Measurements from ENCODE around the gene MAP6. TPM values are rescaled to one million over a fixed set of nuclear protein-coding genes. Genes with fewer than 3 reads are reported as not detected.

Gene MAP6
- total and polyA plus RNA-seq, 9 of the 15 experiments (the other 6 are each of a cell fraction or from before 2014, with no cell fraction given): not detected

GRCh38 chr11:75563978-75564552, 104.8 kb downstream of the MAP6 start:
- peaks cover 43% of the 10 kb centered on the region for H3K79me2 ChIP-seq (ENCODE audit: control insufficient read depth, insufficient read depth, low read length)
- H3K36me3 ChIP-seq (ENCODE audit: control insufficient read depth, insufficient read depth, low read length): peaks cover 52% of the 10 kb centered on the region
- H3K4me2 ChIP-seq (ENCODE audit: insufficient read depth, low read length): peak overlapping the region; percentile 88
- WGBS (ENCODE audit: insufficient coverage, low coverage, missing lambda C conversion rate): 9% methylated on average over 8 of the region's 9 CpGs
- H3K9me1 ChIP-seq (ENCODE audit: control insufficient read depth, insufficient read depth, low read length): peaks cover 4% of the 10 kb centered on the region
- H3K27ac ChIP-seq (ENCODE audit: extremely low read depth, low read depth, low read length): peak overlapping the region; percentile 77
- no TSS peak for BruUV-seq (replicated peaks)
- H4K20me1 ChIP-seq (replicated peaks; ENCODE audit: control insufficient read depth, insufficient read depth, low read length): no peaks in the 10 kb centered on the region
- DNase-seq (ENCODE audit: extremely low read depth in 1 of 4, low spot score in 3 of 4): peak; percentile 76 to 86 (median 80)
- peaks cover 40 to 55% of the 10 kb centered on the region in 2 experiments for H3K4me1 ChIP-seq (replicated peaks in 1 of 2; ENCODE audit: control insufficient read depth in 2 of 2, insufficient read depth in 2 of 2, low read length in 2 of 2)
- peak; percentile 72 for ATAC-seq
- peak overlapping the region; percentile 64 for H3K4me3 ChIP-seq
- H3K27me3 ChIP-seq (ENCODE audit: control insufficient read depth in 2 of 2, insufficient read depth in 2 of 2, low read length in 2 of 2): no peaks in the 10 kb centered on the region
- no peaks in the 10 kb centered on the region for H3K9me3 ChIP-seq (replicated peaks; ENCODE audit: control insufficient read depth, insufficient read depth, low read depth, low read length)
- ChIA-PET CTCF (ENCODE audit: low intra/inter-chr PET ratio) (interaction anchor here (1.2 kb wide), 1 partner anchor 175 kb away, joined by 3 read pairs; no protein-coding TSS in a partner anchor), POLR2A (interaction anchor here (0.7 to 10.5 kb wide), 10 partner anchors 9 to 615 kb away, joined by 3 to 115 read pairs (median 4); partner anchors contain the start of genes SPCS2 and XRRA1)
- peak; percentile 74 for FAIRE-seq
- H2AFZ ChIP-seq (ENCODE audit: low read depth, low read length): peak overlapping the region; percentile 68
- intact Hi-C loops (cut with micrococcal nuclease) (loop anchor here (1.0 kb wide), 1 partner anchor 17 kb away; no protein-coding TSS in a partner anchor), in situ Hi-C loops (cut with MboI) (no loop called here)
- peak overlapping the region; percentile 78 to 94 for H3K9ac ChIP-seq (ENCODE audit: insufficient read depth in 1 of 2, low read depth in 2 of 2, low read length in 2 of 2)
- TF ChIP-seq JUN (IDR thresholded peaks at IDR 0.05; ENCODE audit: borderline replicate concordance, low read depth, low read length) (no peak; the same call in 1 of the 2 replicates), JUN (CRISPR knock-in tag; IDR thresholded peaks at IDR 0.05; ENCODE audit: borderline replicate concordance) (no peak; the same call in 1 of the 2 replicates), JUND (IDR thresholded peaks at IDR 0.05; ENCODE audit: borderline replicate concordance, low read depth, low read length) (peak; percentile 67; the same call in 1 of the 2 replicates), JUND (tag; IDR thresholded peaks at IDR 0.05; ENCODE audit: borderline replicate concordance, low read depth, low read length) (peak; percentile 19; the same call in 1 of the 3 replicates), CREBBP (IDR thresholded peaks at IDR 0.05; ENCODE audit: low read depth, low read length) (no peak), ZNF12 (CRISPR knock-in tag; IDR thresholded peaks at IDR 0.05) (no peak), SMARCC2 (IDR thresholded peaks at IDR 0.05; ENCODE audit: low read depth) (no peak), POLR2G (IDR thresholded peaks at IDR 0.05; ENCODE audit: low read depth, low read length) (peak; percentile 72), HES1 (IDR thresholded peaks at IDR 0.05; ENCODE audit: low read depth) (no peak), CXXC5 (CRISPR knock-in tag; IDR thresholded peaks at IDR 0.05) (peak; percentile 55), HLTF (IDR thresholded peaks at IDR 0.05) (no peak), SIX5 (IDR thresholded peaks at IDR 0.05; ENCODE audit: borderline replicate concordance in 1 of 2, insufficient read depth in 1 of 2, low read depth in 1 of 2, low read length in 2 of 2) (no peak), ZNF449 (CRISPR knock-in tag; IDR thresholded peaks at IDR 0.05) (no peak), MITF (IDR thresholded peaks at IDR 0.05) (no peak), ATF3 (IDR thresholded peaks at IDR 0.05) (peak; percentile 49), ATF3 (CRISPR knock-in tag; conservative IDR thresholded peaks at IDR 0.05) (no peak; the same call in 1 of the 2 replicates), HCFC1 (IDR thresholded peaks at IDR 0.05; ENCODE audit: low read depth, low read length) (0 out of 2 replicates have a peak, but pooled peaks have one; percentile 19), CC2D1A (IDR thresholded peaks at IDR 0.05) (no peak; the same call in 1 of the 2 replicates), ELF4 (CRISPR knock-in tag; IDR thresholded peaks at IDR 0.05) (no peak)

Measured in K562 (cell line).